ENCODE data around the gene OLA1.

DNA sequence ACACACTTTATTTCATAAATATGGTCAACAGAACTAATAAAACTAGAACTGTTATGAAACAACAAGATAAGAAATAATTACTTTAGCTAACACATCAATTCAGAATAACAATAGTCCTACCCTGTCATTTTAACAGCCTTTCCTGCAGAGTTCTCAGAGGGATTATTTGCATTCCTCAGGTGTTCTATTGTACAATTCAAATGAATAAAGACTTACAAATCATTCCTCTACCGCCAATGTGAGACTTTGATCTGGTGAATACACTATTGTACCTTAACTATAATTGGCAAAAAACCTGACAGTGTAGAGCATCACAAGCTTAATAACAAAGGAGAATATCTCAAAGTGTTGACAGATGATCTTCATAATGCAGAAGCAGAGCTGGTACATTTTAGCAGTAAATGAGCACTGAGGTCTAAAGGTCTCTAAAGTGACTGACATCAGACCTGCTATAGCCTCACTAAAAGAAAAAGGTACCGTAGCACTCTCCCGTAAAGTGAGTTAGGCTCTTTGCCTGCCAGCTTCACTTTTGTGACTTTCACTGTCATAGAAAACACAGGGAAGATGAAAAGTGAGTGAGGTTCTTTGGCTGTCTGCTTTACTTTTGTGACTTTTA lies 164.4 kb downstream of the OLA1 start:
- TF ChIP-seq POLR2A (IDR thresholded peaks at IDR 0.05; ENCODE audit: low read length): no peak
- TF ChIP-seq, protein P1, sequence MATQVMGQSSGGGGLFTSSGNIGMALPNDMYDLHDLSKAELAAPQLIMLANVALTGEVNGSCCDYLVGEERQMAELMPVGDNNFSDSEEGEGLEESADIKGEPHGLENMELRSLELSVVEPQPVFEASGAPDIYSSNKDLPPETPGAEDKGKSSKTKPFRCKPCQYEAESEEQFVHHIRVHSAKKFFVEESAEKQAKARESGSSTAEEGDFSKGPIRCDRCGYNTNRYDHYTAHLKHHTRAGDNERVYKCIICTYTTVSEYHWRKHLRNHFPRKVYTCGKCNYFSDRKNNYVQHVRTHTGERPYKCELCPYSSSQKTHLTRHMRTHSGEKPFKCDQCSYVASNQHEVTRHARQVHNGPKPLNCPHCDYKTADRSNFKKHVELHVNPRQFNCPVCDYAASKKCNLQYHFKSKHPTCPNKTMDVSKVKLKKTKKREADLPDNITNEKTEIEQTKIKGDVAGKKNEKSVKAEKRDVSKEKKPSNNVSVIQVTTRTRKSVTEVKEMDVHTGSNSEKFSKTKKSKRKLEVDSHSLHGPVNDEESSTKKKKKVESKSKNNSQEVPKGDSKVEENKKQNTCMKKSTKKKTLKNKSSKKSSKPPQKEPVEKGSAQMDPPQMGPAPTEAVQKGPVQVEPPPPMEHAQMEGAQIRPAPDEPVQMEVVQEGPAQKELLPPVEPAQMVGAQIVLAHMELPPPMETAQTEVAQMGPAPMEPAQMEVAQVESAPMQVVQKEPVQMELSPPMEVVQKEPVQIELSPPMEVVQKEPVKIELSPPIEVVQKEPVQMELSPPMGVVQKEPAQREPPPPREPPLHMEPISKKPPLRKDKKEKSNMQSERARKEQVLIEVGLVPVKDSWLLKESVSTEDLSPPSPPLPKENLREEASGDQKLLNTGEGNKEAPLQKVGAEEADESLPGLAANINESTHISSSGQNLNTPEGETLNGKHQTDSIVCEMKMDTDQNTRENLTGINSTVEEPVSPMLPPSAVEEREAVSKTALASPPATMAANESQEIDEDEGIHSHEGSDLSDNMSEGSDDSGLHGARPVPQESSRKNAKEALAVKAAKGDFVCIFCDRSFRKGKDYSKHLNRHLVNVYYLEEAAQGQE (IDR thresholded peaks at IDR 0.05): no peak
- TF ChIP-seq, protein P2, sequence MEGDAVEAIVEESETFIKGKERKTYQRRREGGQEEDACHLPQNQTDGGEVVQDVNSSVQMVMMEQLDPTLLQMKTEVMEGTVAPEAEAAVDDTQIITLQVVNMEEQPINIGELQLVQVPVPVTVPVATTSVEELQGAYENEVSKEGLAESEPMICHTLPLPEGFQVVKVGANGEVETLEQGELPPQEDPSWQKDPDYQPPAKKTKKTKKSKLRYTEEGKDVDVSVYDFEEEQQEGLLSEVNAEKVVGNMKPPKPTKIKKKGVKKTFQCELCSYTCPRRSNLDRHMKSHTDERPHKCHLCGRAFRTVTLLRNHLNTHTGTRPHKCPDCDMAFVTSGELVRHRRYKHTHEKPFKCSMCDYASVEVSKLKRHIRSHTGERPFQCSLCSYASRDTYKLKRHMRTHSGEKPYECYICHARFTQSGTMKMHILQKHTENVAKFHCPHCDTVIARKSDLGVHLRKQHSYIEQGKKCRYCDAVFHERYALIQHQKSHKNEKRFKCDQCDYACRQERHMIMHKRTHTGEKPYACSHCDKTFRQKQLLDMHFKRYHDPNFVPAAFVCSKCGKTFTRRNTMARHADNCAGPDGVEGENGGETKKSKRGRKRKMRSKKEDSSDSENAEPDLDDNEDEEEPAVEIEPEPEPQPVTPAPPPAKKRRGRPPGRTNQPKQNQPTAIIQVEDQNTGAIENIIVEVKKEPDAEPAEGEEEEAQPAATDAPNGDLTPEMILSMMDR (IDR thresholded peaks at IDR 0.05): no peak
- TF ChIP-seq HDAC2 (IDR thresholded peaks at IDR 0.05): no peak
- TF ChIP-seq RFX5 (IDR thresholded peaks at IDR 0.05): no peak
- no peak for TF ChIP-seq NR3C1 (IDR thresholded peaks at IDR 0.05)
- TF ChIP-seq RAD21 (conservative IDR thresholded peaks at IDR 0.05 in 1 of 2, IDR thresholded peaks at IDR 0.05 in 1 of 2): no peak
- TF ChIP-seq RNF2 (IDR thresholded peaks at IDR 0.05; ENCODE audit: borderline replicate concordance, low read depth): no peak
- TF ChIP-seq, protein P3, sequence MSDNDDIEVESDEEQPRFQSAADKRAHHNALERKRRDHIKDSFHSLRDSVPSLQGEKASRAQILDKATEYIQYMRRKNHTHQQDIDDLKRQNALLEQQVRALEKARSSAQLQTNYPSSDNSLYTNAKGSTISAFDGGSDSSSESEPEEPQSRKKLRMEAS (IDR thresholded peaks at IDR 0.05): no peak
- TF ChIP-seq BHLHE40 (IDR thresholded peaks at IDR 0.05; ENCODE audit: low read depth, low read length): no peak

Measured in A549 (cell line).